HG03064 (cell line): Measurements from ENCODE around the gene DSCAML1.

ENCODE experiments used
- ATAC-seq: cut with Tn5 transposase; IDR thresholded peaks from one replicate; pipeline ENCODE4 v1.9.1; 2021; ENCODE audit warnings: low read depth; ENCODE audit not compliant: unreplicated experiment

The DSCAML1 gene

DNA sequence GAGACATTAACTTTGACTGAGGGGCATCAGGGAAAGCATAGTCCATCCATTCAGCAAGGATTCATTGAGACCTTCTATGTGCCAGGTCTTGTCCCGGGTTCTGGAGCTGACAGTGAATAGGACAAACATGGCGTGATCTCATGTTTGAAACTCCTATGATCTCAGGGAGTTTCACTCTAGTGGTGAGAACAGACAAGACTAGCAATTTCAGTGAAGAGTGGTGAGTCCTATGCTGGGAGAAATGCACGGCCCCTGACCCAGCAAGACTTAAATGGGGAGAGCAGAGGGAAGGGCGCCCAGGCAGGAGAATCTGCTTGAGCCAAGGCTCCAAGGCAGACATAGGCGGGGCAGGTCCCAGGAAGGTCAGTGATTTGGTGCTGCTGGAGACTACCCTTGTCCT, 313.6 kb downstream of the DSCAML1 start:
- ATAC-seq, result no peak

DNA sequence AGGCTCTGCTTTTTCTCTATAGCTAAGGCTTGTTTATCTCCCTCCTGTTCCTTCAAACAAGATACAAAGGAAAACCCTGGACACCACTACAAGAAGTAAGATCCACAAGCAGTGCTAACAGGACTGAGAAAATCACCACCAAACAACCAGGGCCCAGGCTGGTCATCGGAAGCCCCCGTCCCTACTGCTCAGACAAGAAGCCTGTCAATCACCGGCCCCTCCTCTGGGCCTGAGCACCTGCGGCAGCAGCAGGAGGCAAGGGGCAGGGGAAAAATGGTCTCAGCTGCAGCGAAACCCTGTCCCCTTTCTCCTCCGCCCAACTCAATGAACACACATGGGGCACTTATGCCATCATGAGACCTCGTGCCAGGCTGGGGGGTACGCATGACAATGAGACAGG, 314.1 kb downstream of the DSCAML1 start:
- ATAC-seq, result no peak

DNA sequence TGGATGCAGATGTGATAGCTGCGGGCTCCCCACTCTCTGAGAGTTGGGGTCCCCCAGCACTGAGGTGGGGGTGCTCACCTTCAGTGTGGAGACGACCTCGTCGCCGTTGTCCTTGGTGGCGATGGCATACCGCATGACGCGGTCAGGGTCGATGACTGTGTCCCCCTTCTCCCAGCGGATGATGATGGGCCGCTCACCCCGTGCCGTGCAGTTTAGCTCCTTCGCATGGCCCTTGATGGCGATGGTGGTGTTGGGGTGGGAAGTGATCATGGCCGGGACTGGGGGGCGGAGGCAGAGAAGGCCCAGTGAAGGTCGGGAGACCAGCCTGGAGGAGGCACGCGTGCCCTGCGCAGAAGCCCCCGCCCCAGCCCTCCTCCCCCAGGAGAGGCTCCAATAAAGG, 315.1 kb downstream of the DSCAML1 start:
- no peak for ATAC-seq

DNA sequence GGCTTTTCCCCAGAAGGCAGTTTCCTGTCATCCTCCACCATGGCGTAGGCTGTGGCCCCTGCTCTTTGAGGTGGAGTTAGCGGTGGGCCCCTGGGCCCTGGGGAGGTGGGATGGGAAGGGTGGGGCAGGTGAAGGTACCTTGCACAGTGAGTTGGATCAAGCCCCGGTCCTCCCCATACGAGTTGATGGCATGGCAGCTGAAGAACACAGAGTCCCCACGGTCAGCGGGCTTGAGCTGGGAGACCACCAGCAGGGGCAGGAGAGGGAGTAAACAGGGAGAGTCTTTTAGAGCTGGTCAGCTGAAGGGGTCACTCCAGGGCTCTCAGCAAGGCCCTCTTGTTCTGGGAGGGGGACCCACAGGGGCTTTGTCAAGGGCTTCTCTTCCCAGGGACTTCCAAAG, 316.0 kb downstream of the DSCAML1 start:
- no peak for ATAC-seq

DNA sequence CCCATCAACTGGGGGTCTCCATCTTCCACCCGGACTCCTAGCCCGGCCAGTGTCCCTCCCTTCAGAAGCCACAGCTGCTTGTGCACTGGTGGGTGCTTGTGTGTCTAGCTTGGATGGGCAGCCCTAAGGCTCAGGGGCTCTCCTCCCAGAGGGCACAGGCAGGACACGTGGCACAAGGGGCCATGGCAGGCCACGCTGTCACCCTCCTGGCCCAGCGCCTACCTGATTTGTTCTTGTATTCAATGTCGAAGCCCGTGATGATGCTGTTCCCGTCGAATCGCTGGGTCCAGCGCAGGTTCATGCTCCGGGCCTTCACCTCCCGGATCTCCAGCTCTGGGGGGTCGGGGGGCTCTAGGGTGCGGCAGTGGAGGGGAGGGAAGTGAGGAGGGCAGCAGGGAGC, 316.8 kb downstream of the DSCAML1 start:
- ATAC-seq, result no peak

DNA sequence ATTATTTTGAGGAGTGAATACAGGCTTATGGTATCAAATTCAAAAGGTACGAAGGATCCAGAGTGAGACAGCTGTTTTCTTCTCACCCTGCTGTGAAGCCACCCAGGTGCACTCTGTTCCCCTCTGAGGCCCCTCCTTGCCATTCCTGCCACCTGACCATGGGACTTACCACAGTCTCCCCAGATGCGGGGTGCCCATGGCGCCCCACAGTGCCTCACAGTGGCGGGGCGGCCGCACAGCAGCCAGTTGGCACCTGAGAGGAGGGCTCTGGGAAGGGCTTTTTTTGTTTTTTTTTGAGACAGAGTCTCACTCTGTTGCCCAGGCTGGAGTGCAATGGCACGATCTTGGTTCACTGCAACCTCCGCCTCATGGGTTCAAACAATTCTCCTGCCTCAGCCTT, 317.6 kb downstream of the DSCAML1 start:
- no peak for ATAC-seq

DNA sequence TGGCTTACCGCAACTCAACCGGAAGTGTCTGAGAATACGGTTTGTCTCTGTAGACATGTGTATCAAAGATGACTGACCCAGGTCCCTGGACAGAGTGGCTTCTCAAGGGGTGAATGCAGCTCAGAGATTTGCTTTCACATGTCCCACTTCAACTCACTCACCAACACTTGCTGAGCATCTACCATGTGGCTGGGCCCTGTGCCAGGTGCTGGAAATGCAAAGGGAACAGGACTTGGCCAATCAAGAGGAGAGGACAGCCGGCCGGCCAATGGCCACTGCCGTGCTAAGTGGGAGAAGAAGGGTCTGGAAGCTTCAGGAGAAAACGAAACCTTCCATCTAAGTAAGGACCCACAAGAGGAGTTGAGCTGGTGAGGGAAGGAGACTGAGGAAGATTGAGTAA, 318.1 kb downstream of the DSCAML1 start:
- no peak for ATAC-seq

DNA sequence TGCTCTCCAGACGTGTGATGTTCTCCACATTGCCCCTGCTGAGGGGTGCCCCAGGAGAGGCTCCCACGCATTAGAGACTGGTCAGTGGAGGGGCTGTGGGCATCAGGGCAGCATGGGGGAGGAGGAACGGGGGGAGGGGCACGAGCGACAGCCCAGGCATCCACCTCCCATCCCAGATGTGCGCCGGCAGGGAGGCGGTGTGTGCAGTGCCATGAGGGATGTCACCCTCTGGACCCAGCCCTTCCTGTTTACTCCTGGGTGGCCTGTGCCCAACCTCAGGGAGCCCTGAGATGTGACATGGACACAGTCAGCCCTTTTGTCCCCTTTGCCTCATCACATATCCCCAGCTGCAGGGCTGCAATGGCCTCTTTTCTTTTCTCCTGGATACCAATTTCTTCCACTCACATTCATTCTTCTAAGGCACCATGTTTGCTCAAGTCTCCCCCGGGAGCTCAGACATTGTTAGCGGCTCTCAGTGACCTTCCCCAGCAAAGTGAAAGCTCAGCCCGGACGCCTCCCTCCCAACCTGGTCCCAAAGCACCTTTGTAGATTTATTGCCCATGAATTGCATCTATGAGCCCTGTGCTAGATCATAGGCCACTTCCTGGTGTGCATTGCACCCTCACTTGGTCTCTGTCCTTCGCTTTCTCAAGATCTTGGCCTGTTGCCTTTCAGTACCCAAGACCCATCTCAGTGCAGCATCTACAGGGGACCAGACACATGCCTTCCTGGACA, 318.7 kb downstream of the DSCAML1 start:
- no peak for ATAC-seq

DNA sequence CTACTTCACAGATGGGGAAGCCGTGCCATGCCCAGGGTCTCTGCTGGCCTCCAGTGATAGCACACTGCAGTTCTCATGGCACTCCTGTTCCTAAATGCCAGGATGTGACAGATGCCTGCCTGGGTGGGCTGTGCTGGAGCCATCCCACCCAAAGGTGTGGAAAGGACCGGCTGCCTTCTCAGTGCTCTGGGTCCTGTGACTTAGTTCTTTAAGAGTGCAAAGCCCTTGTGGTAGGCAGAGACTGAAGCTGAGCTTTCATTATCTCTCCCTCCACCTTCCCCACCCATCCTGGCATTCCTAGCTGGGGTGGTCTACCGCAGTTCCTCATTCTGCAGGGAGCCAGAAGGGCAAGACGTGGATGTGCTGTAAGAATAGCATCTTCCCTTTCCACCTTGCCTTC, 319.3 kb downstream of the DSCAML1 start:
- ATAC-seq, result no peak

DNA sequence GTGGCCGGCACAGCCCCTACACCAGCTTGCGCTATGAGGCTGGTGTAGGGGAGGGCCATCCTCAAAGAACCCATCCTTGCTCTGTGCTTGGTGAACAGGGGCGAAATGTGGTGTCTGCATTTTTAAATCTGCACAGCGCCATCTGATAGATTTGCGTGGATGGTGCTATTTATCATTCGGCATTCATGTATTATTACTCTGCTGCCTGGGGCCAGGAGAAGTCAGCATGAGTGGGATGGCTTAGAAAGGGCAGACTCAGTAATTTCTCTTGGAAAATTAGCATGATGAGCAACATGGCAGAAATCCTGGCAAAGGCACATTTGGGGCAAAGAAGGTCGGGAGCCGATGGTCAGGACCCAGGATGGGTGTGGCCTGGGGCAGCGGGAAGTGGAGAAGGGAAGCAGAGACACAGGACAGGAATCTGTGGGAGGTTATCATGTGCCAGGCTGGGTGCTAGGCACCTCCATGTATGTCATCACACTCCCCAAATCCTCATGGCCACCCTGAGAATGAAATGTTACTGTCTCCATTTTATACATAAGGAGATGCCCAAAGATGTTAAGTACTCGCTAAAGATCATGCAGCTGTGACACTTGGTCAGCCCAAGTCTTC, 320.4 kb downstream of the DSCAML1 start:
- no peak for ATAC-seq

DNA sequence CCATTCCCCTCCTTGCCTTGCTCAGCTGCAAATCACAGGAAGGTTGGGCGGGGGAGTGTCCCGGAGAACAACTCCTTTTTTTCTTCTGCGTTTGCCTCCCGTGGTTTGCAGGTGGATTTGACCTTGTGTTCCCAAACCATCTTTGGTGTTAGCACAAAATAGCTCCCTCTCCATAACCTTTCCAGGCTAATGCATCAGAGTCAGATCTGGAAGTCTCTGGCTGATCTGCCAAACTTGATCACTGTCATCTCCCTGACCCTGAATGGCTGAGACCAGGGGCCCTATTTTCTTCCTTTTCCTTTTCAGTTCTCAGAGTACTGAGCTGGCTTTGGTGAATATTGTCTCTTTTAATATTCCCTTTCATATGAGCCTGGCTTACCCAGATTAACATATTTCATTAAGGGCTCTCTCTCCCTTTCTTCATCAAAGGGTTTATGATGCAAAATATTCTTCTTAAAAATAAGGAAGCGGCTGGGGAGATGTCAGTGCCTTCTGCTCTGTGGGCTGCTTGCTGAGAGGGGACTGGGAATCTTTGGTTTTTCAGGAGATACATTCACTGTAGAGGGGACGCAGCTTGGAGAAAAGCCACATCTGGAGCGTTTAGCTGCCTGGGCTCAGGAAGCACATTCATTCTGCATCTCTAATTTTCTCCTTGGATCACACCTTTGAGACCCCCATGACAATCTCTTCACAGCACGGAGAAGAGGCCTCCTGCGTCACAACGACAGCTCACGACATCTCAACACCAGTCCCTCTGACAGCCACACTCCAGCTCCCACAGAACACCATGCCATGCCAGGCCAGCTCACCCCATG, 321.1 kb downstream of the DSCAML1 start:
- no peak for ATAC-seq

DNA sequence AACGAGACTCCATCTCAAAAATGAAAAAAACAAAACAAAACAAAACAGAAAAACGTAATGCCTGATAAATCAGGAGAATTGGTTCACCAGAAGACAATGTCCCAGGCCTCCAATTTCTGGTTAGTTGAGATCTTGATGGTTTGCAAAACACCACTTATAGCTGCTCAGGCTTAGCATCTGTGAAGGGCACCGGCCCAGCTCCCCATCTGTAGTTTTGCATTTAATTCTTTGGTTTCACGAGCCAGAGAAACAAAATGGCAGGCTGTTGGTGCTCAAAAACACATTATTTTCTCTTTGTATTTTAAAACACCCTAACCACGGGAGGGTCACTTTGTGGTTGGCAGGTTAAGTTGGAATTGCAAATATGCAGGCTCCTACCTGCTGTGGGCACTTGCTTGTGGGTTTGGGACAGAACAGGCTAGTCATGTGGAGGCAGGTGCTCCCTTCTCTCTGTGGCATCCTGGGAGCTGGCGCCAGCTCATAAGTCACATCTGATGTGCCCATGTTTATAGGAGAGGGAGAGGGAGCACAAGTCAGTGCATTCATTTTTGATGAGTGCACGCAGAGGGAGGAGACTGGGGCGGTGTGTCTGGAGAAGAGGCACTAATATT, 323.4 kb downstream of the DSCAML1 start:
- no peak for ATAC-seq

DNA sequence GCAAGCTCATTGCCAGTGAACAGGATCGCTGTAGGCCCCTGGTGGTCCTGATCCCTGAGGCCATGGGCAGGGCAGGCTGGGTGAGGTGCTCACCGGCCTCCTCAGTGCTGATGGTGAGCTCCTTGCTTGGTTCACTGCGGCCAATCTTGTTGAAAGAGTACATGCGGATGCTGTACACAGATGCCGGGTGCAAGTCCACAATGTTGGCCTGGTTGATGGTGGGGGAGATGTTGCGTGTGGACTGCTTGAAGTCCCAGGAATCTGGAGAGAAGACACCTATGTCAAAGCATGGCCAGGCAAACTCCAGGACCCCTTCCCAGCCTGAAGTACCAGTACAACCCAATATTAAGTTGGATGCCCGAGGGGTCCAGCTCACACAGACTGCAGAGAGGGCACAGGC, 325.2 kb downstream of the DSCAML1 start:
- no peak for ATAC-seq

DNA sequence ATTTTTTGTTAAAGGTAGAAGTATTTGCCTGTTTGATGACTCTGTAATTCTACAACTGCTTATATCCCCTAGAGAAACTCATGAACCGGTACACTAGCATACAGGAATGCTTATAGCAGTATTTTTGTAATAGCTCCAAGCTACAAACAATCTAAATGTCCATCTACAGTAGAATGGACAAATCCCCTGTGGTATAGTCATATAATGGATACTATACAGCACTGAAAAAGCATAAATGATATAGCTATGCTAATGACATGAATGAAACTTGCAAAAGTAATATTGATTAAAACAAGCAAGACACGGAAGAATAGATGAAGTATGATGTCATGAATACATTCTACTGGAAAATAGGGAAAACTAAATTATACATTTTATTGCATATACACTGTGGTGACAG, 326.4 kb downstream of the DSCAML1 start:
- ATAC-seq, result no peak

DNA sequence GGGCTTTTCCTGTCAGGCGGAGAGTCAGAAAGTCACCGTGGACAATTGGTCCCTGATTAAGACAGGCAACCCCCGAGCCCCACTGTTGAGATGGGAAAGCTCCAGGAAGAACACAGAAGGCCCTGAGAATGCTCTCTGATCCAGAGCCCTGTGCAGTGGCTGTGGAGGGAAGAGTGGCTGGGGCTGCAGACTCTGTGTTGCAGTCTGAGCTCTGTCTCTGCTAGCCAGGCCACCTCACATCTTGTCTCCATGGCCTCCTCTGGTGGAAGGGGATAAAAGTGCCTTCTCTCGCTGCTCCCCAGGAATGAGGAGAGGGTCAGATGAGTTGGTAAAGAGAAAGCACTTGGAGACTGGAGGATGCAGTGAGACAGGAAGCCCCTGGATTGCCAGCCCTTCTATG, 328.1 kb downstream of the DSCAML1 start:
- no peak for ATAC-seq

DNA sequence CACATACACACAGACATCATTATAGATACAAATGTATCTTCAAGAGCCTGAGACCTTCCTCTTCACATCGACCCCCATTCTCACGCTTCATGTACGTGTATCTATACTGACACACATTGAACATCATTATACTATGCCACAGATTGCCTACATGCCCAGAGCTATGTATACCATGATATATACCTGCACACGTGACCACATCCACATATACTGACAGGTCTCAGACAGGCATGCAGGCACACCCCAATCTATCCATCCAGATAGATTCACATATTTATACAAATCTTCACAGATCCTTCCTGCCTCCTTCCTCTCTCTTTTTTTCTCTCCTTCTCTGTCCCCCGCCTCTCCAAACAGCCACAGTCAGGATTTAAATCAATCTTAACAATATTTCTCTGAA, 329.2 kb downstream of the DSCAML1 start:
- ATAC-seq, result no peak

DNA sequence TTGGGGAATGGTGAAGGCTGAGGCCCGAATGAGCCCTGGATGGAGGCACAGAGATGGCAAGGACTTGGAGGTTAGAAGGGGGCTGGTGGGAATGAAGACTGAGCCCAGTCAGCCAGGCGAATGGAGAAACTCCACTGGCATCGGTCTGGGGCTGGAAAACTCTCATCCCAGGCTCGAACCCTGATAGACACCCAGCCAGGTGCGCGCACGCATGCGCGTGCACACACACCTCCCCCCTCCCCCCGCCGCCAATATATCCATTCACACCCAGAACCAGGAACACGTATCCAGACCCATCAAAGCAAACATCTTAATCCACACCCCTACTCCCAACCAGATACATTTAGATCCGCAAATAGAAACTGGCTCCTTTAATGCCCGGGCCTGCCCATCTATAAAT, 330.1 kb downstream of the DSCAML1 start:
- ATAC-seq, result no peak

DNA sequence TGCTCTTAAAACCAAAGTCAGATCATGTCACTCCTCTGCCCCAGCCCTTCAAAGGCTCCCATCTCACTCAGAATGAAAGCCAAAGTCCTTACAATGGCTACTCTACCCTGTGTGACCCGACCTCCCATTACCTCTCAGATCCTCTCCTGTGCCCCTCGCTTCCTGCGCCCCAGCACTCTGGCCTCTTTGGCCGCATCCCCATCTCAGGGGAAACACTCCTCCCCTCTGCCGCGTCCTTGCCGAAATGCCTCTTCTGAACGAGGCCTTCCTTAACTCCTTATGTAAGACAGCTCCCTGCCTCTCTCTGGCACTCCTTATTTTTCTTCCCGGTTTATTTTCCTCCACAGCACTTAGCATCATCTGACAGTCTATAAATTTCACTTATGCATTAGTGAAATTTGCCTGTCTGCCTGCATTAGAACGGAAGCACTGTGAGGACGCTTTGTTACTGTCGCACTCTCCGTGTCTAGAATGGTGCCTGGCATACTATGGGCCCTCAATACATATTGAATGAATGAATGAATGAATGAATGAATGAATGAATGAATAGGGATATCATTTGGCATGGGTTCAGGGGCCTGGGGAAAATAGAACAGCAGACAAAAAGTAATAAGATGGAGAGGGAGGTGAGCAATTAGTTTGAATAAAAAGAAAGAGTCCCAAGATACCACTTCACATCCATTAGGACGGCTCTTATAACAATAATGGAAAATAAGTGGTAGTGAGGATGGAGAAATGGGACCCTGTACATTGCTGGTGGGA, 331.6 kb downstream of the DSCAML1 start:
- ATAC-seq, result no peak

DNA sequence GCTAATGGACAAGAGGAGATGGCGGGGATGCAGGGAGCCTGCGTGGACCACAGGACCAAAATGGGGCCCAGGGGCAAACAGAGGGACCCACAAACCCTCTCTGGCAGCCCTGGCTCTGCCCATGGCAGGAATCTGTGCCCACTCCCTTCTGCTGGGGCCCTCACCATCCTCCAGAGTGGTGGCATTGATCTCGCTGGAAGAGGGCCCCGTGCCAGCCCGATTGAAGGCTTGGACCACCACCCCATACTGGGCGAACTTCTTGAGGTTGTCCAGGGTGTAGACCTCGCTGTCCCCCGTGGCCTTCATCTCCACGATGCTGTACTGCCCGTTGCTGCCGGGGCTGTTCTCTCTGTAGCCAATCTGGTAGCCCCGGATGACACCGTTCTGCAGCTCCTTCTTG, 332.2 kb downstream of the DSCAML1 start:
- no peak for ATAC-seq

DNA sequence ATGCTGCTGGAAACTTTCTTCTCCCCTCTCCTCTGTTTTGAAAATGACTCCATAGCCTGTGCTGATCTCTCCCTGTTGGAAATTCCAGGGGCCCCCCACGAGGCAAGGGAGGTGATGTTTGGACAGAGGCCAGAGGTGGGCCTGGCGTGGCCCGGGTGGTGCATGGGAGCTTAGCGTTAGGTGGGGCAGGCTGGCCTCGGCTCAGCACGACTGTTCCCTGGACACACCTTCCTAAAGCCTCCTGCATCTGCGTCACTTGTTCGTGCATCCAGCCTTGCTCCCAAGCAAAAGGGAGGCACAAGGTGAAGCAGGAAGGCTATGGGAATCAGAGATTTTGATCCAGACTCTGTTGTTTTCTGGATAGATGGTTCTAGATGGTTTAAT, 334.2 kb downstream of the DSCAML1 start:
- ATAC-seq, result no peak
